Lower leg skin (tissue), 3 donors: ENCODE results near the gene CKS1B.

Source experiments
- POLR2A ChIP-seq, 2 donors: fragments of 450-650 bp; IDR thresholded peaks; one replicate each; pipeline ENCODE4 v1.6.1; 2016 to 2017; ENCODE audit warnings: antibody characterized with exemption in 2 of 2, mild to moderate bottlenecking in 1 of 2, moderate library complexity in 1 of 2
- TF ChIP-seq, protein P1 (sequence below), 3 donors: fragments of 450-650 bp; IDR thresholded peaks; one replicate each; pipeline ENCODE4 v1.5.1; 2016; ENCODE audit warnings: antibody characterized with exemption in 3 of 3, mild to moderate bottlenecking in 3 of 3, moderate library complexity in 2 of 3

DNA sequence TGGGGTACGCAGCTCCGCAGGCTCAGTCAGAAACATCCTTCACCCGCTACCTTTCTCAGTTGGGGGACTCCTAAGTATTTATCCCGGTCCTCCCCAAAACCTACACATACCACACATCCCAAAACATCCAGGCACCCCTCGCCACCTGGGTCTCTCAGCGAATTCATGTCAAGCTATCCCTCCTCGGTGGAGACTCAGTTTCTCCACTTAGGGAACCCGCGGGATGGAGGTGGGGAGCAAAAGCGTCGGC is 26.9 kb downstream of the CKS1B start:
- TF ChIP-seq, protein P1, sequence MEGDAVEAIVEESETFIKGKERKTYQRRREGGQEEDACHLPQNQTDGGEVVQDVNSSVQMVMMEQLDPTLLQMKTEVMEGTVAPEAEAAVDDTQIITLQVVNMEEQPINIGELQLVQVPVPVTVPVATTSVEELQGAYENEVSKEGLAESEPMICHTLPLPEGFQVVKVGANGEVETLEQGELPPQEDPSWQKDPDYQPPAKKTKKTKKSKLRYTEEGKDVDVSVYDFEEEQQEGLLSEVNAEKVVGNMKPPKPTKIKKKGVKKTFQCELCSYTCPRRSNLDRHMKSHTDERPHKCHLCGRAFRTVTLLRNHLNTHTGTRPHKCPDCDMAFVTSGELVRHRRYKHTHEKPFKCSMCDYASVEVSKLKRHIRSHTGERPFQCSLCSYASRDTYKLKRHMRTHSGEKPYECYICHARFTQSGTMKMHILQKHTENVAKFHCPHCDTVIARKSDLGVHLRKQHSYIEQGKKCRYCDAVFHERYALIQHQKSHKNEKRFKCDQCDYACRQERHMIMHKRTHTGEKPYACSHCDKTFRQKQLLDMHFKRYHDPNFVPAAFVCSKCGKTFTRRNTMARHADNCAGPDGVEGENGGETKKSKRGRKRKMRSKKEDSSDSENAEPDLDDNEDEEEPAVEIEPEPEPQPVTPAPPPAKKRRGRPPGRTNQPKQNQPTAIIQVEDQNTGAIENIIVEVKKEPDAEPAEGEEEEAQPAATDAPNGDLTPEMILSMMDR (IDR thresholded peaks at IDR 0.05), result no peak
- no peak for TF ChIP-seq POLR2A (IDR thresholded peaks at IDR 0.05)
